ENCODE data around the gene GUCD1. TPM values are rescaled to one million over a fixed set of nuclear protein-coding genes. Genes with fewer than 3 reads are reported as not detected.

GUCD1 gene
- total and polyA plus RNA-seq, 2 of the 13 experiments (the other 11 are each of a cell fraction or from before 2014, with no cell fraction given): 128 to 245 TPM

GRCh38 chr22:24494528-24495364, 60.2 kb downstream of the GUCD1 start, which contains the start of gene UPB1 (continued):
- TF ChIP-seq JDP2 (CRISPR knock-in tag; IDR thresholded peaks at IDR 0.05; ENCODE audit: borderline replicate concordance) (no peak), ZNF552 (CRISPR knock-in tag; IDR thresholded peaks at IDR 0.05; ENCODE audit: borderline replicate concordance) (no peak), KDM1A (CRISPR knock-in tag; IDR thresholded peaks at IDR 0.05) (no peak), KAT8 (CRISPR knock-in tag; IDR thresholded peaks at IDR 0.05) (no peak), ZNF724P (CRISPR knock-in tag; IDR thresholded peaks at IDR 0.05; ENCODE audit: borderline replicate concordance) (no peak), ZNF800 (CRISPR knock-in tag; IDR thresholded peaks at IDR 0.05) (no peak), NFAT5 (CRISPR knock-in tag; IDR thresholded peaks at IDR 0.05) (no peak), POGZ (CRISPR knock-in tag; IDR thresholded peaks at IDR 0.05) (peak; percentile 64; the same call in 1 of the 2 replicates), KDM2A (CRISPR knock-in tag; IDR thresholded peaks at IDR 0.05; ENCODE audit: borderline replicate concordance, low read depth) (peak; percentile 2; the same call in 1 of the 2 replicates), ZNF781 (CRISPR knock-in tag; IDR thresholded peaks at IDR 0.05; ENCODE audit: borderline replicate concordance, not compliant biosample characterization) (no peak), YEATS4 (CRISPR knock-in tag; IDR thresholded peaks at IDR 0.05; ENCODE audit: borderline replicate concordance) (no peak), DRAP1 (CRISPR knock-in tag; IDR thresholded peaks at IDR 0.05) (no peak), AKNA (CRISPR knock-in tag; IDR thresholded peaks at IDR 0.05; ENCODE audit: borderline replicate concordance) (no peak), ZNF607 (CRISPR knock-in tag; IDR thresholded peaks at IDR 0.05; ENCODE audit: borderline replicate concordance) (no peak), ATF5 (CRISPR knock-in tag; IDR thresholded peaks at IDR 0.05; ENCODE audit: low read depth) (no peak)
